Natural killer cell treated with Interleukin-12 subunit alpha and Interleukin-12 subunit beta and Interleukin-15 and Interleukin-18, amount 100 ng/mL, for 72 hours (primary cell): Measurements from ENCODE around the gene MGST3. TPM values are rescaled to one million over a fixed set of nuclear protein-coding genes. Genes with fewer than 3 reads are reported as not detected.
A peak's percentile ranks its signal among the peaks of the same experiment; 100 is the strongest.
"Not testable (repeated sequence)": the region's sequence is repeated elsewhere in the genome, so short reads cannot be mapped to it uniquely, and the experiment has no call there.

Experiments
- ATAC-seq, 2 donors: fragments of 150-1000 bp; cut with Tn5 transposase in 1 of 2; sonication (Bioruptor Pico), chemical (Tn5 transposase) in 1 of 2; 2 replicates each; pipeline ENCODE4 v1.10.0; 2021
- DNase-seq: peaks from one replicate; pipeline ENCODE4 v3.0.0; 2022; ENCODE audit warnings: low spot score
- H3K27ac Mint-ChIP-seq, 2 donors: 1 replicate in 1 of 2; 2 replicates in 1 of 2; pipeline ENCODE4 v1.8.0; 2022; ENCODE audit warnings: mixed read lengths in 2 of 2, mild to moderate bottlenecking in 1 of 2, moderate library complexity in 1 of 2
- H3K27me3 Mint-ChIP-seq, 2 donors: 1 replicate in 1 of 2; 2 replicates in 1 of 2; pipeline ENCODE4 v1.8.0; 2022; ENCODE audit warnings: mixed read lengths in 2 of 2
- H3K36me3 Mint-ChIP-seq: one replicate; pipeline ENCODE4 v1.8.0; 2022; ENCODE audit warnings: mixed read lengths
- H3K4me1 Mint-ChIP-seq, 2 donors: 1 replicate in 1 of 2; 2 replicates in 1 of 2; pipeline ENCODE4 v1.8.0; 2022; ENCODE audit warnings: low read depth in 2 of 2, mixed read lengths in 2 of 2, mild to moderate bottlenecking in 1 of 2
- H3K4me3 Mint-ChIP-seq: one replicate; pipeline ENCODE4 v1.8.0; 2022; ENCODE audit warnings: mixed read lengths
- H3K9me3 Mint-ChIP-seq: 2 replicates; pipeline ENCODE4 v1.8.0; 2022; ENCODE audit warnings: mixed read lengths
- total RNA-seq, 2 donors: library from RNA; stranded (reverse); gene quantifications; one replicate each; pipeline ENCODE4 v1.2.3, GENCODE V29; 2022

The MGST3 gene
- total RNA-seq, 2 donors from 2014 or later: 19.5 to 29.5 TPM

DNA sequence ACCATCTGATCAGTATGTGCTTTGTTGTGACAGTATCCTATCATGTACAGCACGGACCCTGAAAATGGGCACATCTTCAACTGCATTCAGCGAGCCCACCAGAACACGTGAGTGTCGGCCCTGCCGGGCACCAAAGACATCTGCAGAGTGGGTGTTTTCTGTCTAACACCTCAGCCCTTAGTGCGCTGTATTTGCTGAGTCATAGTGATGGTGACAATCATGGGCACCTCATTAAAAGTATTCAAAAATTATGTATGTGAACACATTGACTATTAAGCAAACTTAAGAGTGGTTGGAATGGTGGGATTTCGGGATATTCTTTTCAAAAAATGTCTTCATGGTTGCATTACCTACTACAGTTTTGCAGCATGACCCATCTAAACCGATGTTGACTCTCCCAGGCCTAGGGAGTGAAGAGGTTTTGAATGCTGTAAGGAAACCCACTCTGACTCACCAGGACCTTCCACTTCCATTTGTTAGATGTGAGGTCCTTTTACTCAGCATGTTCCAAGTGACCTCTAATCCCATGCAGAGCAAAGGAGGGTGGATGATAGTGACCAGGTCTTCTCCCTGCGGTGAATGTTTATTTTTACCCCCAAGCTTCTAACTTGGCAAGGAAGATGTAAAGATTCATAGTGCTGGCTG, 20.1 kb downstream of the MGST3 start:
- peaks cover 4 to 15% of the 10 kb centered on the region in 2 donors for H3K4me1 Mint-ChIP-seq
- no peaks in the 10 kb centered on the region for H3K27me3 Mint-ChIP-seq
- no peaks in the 10 kb centered on the region for H3K9me3 Mint-ChIP-seq
- H3K36me3 Mint-ChIP-seq: no peaks in the 10 kb centered on the region
- no peak overlapping the region for H3K27ac Mint-ChIP-seq
- no peak overlapping the region for H3K4me3 Mint-ChIP-seq
- DNase-seq: no peak
- no peak for ATAC-seq

DNA sequence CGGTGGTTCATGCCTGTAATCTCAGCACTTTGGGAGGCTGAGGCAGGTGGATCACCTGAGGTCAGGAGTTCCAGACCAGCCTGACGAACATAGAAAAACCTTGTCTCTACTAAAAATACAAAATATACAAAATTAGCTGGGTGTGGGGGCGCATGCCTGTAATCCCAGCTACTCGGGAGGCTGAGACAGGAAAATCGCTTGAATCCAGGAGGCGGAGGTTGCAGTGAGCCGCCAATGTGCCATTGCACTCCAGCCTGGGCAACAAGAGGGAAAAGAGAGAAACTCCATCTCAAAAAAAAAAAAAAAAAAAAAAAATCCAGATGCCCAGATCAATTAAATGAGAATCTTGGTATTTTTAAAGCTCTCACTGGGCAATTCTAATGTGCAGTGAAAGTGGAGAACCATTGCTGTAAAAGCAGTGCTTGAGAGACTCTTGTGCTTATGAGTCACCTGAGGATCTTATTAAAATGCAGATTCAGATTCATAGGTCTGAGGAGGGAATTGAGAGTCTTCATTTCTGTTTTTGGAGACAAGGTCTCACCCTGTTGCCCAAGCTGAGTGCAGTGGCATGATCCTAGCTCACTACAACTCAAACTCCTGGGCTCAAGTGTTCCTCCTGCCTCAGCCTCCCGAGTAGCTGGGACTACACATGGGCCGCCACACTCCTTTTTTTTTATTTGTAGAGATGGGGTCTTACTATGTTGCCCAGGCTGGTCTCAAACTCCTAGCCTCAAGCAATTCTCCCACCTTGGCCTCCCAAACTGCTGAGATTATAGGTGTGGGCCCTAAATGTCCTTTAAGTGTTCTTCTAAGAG, 27.9 kb downstream of the MGST3 start:
- H3K27ac Mint-ChIP-seq, ATAC-seq: not testable (repeated sequence)

DNA sequence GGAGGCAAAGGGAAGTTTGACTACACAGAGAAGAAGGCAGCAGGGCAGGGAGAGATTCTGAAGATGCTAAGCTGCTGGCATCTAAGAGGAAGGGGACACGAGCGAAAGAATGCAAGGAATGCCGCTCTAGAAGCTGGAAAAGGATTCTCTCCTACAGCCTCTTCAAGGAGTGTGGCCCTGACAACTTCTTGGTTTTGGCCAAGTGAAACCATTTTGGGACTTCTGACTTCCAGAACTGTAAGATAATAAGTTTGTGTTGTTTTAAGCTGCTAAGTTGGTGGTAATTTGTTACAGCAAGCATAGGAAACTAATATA, 28.5 kb downstream of the MGST3 start:
- ATAC-seq (no peak), DNase-seq (no peak)
- no peak overlapping the region for H3K4me3 Mint-ChIP-seq
- no peaks in the 10 kb centered on the region for H3K27me3 Mint-ChIP-seq
- H3K4me1 Mint-ChIP-seq: no peaks in the 10 kb centered on the region
- H3K27ac Mint-ChIP-seq: no peak overlapping the region
- peaks cover 14% of the 10 kb centered on the region for H3K36me3 Mint-ChIP-seq
- H3K9me3 Mint-ChIP-seq: no peaks in the 10 kb centered on the region

More for the DNA sequence above, 27.9 kb downstream of the MGST3 start:
- H3K4me1 Mint-ChIP-seq, DNase-seq, H3K9me3 Mint-ChIP-seq, H3K27me3 Mint-ChIP-seq, H3K4me3 Mint-ChIP-seq: not testable (repeated sequence)
- peaks cover 11% of the 10 kb centered on the region for H3K36me3 Mint-ChIP-seq

DNA sequence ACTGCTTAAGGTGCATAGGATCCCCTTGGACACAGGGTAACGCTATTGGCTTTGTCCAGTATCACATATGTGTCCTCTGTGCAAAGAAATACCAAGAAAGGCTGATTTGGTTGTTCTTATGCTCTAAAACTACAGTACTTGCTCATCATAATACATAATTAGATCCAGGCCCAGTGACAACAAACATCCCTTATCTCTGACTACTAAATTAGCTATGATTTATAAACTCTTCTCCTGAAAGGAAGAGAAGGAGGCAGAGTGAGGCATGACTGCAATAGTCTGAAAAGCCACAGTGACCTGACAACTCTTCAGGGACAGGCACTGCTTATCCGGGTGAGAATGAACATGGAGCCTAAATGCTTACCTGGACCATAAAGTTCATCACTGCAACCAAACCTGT, 30.7 kb downstream of the MGST3 start:
- ATAC-seq (no peak), DNase-seq (no peak)
- H3K4me3 Mint-ChIP-seq: no peak overlapping the region
- no peaks in the 10 kb centered on the region for H3K27me3 Mint-ChIP-seq
- H3K4me1 Mint-ChIP-seq: peaks cover 14 to 15% of the 10 kb centered on the region in 2 donors
- H3K27ac Mint-ChIP-seq: no peak overlapping the region
- peaks cover 6% of the 10 kb centered on the region for H3K9me3 Mint-ChIP-seq
- peaks cover 30% of the 10 kb centered on the region for H3K36me3 Mint-ChIP-seq

DNA sequence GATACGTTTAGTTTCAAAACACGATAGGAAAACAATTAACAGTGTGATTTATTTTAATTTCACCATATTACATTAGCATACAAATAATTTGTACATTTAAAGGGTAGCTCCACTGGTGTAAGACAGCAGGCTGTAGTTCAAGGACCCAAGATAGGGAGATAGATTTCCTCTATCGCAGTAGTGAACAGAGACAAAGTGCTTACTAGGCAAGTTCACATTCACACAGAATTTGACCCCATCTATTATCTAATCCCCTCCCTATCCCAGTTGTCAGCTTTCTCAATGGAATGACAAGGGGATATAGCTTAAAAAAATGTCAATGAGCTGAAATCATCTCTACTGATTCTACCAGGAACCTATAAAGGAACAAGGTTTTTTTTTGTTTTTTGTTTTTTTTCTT, 31.2 kb downstream of the MGST3 start:
- no peaks in the 10 kb centered on the region for H3K27me3 Mint-ChIP-seq
- no peak overlapping the region for H3K27ac Mint-ChIP-seq
- peaks cover 6% of the 10 kb centered on the region for H3K9me3 Mint-ChIP-seq
- H3K4me3 Mint-ChIP-seq: no peak overlapping the region
- ATAC-seq (no peak), DNase-seq (no peak)
- peaks cover 14 to 15% of the 10 kb centered on the region in 2 donors for H3K4me1 Mint-ChIP-seq
- peaks cover 34% of the 10 kb centered on the region for H3K36me3 Mint-ChIP-seq

GRCh38 chr1:165666152-165666825, 35.3 kb downstream of the MGST3 start:
- peaks cover 6% of the 10 kb centered on the region for H3K9me3 Mint-ChIP-seq

DNA sequence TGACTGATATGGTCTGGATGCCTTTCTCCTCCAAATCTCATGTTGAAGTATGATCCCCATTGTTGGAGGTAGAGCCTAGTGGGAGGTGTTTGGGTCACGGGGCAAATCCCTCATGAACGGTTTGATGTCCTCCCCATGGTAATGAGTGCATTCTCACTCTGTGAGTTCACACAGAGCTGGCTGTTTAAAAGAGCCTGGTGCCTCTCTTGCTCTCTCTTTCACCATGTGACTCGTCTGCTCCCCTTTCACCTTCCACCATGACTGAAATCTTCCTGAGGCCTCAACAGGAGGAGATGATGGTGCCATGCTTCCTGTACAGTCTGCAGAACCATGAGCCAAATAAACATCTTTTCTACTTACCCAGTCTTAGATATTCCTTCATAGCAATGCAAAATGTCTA, 37.1 kb downstream of the MGST3 start:
- H3K36me3 Mint-ChIP-seq: peaks cover 56% of the 10 kb centered on the region
- no peak overlapping the region for H3K4me3 Mint-ChIP-seq
- ATAC-seq (no peak), DNase-seq (no peak)
- no peak overlapping the region for H3K27ac Mint-ChIP-seq
- H3K4me1 Mint-ChIP-seq: peaks cover 15 to 16% of the 10 kb centered on the region in 2 donors
- no peaks in the 10 kb centered on the region for H3K27me3 Mint-ChIP-seq
- peaks cover 6% of the 10 kb centered on the region for H3K9me3 Mint-ChIP-seq

More at GRCh38 chr1:165666152-165666825, 35.3 kb downstream of the MGST3 start:
- DNase-seq: no peak
- Mint-ChIP-seq H3K27ac (no peak overlapping the region), H3K36me3 (peaks cover 49% of the 10 kb centered on the region), H3K4me1 (peaks cover 15 to 16% of the 10 kb centered on the region in 2 donors), H3K27me3 (no peaks in the 10 kb centered on the region), H3K4me3 (no peak overlapping the region)
- ATAC-seq: no peak

GRCh38 chr1:165671526-165671925, 40.5 kb downstream of the MGST3 start:
- H3K27ac Mint-ChIP-seq: no peak overlapping the region
- H3K36me3 Mint-ChIP-seq: peaks cover 43% of the 10 kb centered on the region
- H3K27me3 Mint-ChIP-seq: no peaks in the 10 kb centered on the region

GRCh38 chr1:165674599-165674998, 43.6 kb downstream of the MGST3 start:
- no peaks in the 10 kb centered on the region for H3K9me3 Mint-ChIP-seq
- DNase-seq (no peak), ATAC-seq (peak in 1 of 2 donors; percentile 41)
- no peak overlapping the region for H3K4me3 Mint-ChIP-seq
- no peaks in the 10 kb centered on the region for H3K27me3 Mint-ChIP-seq
- peaks cover 5 to 12% of the 10 kb centered on the region in 2 donors for H3K4me1 Mint-ChIP-seq
- peaks cover 35% of the 10 kb centered on the region for H3K36me3 Mint-ChIP-seq
- H3K27ac Mint-ChIP-seq: no peak overlapping the region

More at GRCh38 chr1:165671526-165671925, 40.5 kb downstream of the MGST3 start:
- peaks cover under 1 to 10% of the 10 kb centered on the region in 2 donors for H3K4me1 Mint-ChIP-seq
- no peak overlapping the region for H3K4me3 Mint-ChIP-seq
- H3K9me3 Mint-ChIP-seq: no peaks in the 10 kb centered on the region
- no peak for ATAC-seq
- DNase-seq: no peak

GRCh38 chr1:165675794-165676193, 44.8 kb downstream of the MGST3 start:
- Mint-ChIP-seq H3K4me1 (peaks cover 5 to 15% of the 10 kb centered on the region in 2 donors), H3K36me3 (peaks cover 41% of the 10 kb centered on the region), H3K27me3 (no peaks in the 10 kb centered on the region), H3K9me3 (no peaks in the 10 kb centered on the region), H3K27ac (peak overlapping the region in 1 of 2 donors; percentile 4), H3K4me3 (no peak overlapping the region)
- ATAC-seq: no peak
- no peak for DNase-seq

GRCh38 chr1:165678509-165678908, 47.5 kb downstream of the MGST3 start:
- H3K27ac Mint-ChIP-seq: no peak overlapping the region
- DNase-seq (no peak), ATAC-seq (no peak)
- H3K4me1 Mint-ChIP-seq: peaks cover 5 to 16% of the 10 kb centered on the region in 2 donors
- no peaks in the 10 kb centered on the region for H3K9me3 Mint-ChIP-seq
- peaks cover 42% of the 10 kb centered on the region for H3K36me3 Mint-ChIP-seq
- no peak overlapping the region for H3K4me3 Mint-ChIP-seq
- no peaks in the 10 kb centered on the region for H3K27me3 Mint-ChIP-seq

DNA sequence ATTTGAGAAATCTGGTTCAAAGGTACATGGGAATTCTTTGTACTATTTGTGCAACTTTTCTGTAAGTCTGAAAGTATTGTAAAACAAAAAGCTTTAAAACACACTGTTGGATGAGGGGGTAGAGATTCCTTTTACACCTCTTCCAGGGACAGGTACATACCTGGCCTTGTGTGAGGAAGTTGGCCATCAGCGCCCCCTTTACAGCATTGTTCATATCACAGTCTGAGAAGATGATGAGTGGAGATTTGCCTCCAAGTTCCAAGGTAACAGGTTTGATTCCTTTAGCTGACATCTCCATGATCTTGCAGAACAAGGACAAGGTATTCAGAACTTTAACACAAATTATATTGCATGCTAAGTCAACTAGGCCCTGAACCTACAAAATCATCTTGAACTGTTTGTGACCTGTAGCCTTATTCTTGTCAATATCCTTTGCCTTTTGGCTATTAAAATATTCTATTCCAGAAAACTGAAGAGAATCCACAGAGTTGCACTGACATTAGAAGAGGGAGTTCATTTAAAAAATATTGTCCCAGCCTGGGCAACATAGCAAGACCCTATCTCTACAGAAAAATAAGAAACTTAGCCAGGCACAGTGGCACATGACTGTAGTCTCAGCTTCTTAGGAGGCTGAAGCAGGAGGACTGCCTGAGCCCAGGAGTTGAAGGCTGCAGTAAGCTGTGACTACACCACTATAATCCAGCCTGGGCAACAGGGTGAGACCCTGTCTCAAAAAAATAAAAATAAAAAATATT, 48.4 kb downstream of the MGST3 start:
- Mint-ChIP-seq H3K27me3 (no peaks in the 10 kb centered on the region), H3K4me1 (peaks cover 13 to 20% of the 10 kb centered on the region in 2 donors), H3K9me3 (no peaks in the 10 kb centered on the region), H3K27ac (no peak overlapping the region), H3K4me3 (no peak overlapping the region), H3K36me3 (peaks cover 42% of the 10 kb centered on the region)
- DNase-seq: no peak
- no peak for ATAC-seq

DNA sequence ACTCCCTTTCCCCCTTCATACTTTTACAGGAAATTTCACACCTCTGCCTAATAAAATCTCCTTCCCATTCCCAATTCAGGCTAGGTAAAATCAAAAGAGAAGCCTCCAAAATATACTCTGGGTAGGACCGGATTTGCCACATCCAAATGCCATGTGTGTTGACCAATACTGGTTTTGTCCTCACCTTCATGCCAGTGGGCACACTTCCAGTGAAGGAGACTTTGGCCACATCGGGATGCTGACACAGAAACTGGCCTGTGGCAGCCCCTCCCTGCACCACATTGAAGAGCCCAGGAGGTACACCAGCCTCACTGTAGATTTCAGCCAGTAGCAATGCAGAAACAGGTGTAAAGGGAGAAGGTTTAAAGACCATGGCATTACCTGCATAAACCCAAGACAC, 49.3 kb downstream of the MGST3 start:
- Mint-ChIP-seq H3K36me3 (peaks cover 45% of the 10 kb centered on the region), H3K27me3 (no peaks in the 10 kb centered on the region), H3K4me1 (peaks cover 18 to 25% of the 10 kb centered on the region in 2 donors), H3K27ac (peak overlapping the region in 1 of 2 donors; percentile 55), H3K9me3 (no peaks in the 10 kb centered on the region), H3K4me3 (no peak overlapping the region)
- no peak for ATAC-seq
- DNase-seq: no peak
